C4-2B (cell line): ENCODE data around the gene PKHD1.

ENCODE experiments used
- CTCF ChIP-seq: fragments of 450-650 bp; conservative IDR thresholded peaks from 2 replicates; pipeline ENCODE4 v1.5.1; 2017; ENCODE audit warnings: mild to moderate bottlenecking
- ZFX ChIP-seq: fragments of 450-650 bp; IDR thresholded peaks from 2 replicates; pipeline ENCODE4 v1.6.1; 2017

DNA sequence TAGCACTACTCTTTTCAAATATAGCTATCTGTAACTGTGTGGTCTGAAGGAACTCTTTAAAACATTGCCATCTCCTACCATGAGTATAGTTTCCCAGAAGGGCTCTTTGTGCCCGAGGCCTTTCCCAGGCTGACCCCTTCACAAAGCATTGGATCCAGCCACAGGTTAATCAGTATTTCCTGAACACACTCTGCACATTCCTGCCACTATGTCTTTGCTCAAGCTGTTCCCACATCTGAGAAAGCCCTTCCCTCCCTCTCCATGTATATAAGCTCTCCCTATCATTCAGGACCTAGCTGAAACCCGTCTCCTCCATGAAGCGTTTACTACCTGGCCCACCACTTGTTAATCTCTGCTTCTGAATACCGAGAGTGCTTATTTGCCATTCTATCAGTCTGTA, 47.8 kb upstream of the PKHD1 start:
- TF ChIP-seq CTCF (no peak), ZFX (no peak)
